ENCODE measurements around the gene SEC22C. TPM values are rescaled to one million over a fixed set of nuclear protein-coding genes. Genes with fewer than 3 reads are reported as not detected.

SEC22C gene, protein sequence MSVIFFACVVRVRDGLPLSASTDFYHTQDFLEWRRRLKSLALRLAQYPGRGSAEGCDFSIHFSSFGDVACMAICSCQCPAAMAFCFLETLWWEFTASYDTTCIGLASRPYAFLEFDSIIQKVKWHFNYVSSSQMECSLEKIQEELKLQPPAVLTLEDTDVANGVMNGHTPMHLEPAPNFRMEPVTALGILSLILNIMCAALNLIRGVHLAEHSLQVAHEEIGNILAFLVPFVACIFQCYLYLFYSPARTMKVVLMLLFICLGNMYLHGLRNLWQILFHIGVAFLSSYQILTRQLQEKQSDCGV
- total RNA-seq, result 10 to 100 TPM; 46.7 to 51.2 TPM

DNA sequence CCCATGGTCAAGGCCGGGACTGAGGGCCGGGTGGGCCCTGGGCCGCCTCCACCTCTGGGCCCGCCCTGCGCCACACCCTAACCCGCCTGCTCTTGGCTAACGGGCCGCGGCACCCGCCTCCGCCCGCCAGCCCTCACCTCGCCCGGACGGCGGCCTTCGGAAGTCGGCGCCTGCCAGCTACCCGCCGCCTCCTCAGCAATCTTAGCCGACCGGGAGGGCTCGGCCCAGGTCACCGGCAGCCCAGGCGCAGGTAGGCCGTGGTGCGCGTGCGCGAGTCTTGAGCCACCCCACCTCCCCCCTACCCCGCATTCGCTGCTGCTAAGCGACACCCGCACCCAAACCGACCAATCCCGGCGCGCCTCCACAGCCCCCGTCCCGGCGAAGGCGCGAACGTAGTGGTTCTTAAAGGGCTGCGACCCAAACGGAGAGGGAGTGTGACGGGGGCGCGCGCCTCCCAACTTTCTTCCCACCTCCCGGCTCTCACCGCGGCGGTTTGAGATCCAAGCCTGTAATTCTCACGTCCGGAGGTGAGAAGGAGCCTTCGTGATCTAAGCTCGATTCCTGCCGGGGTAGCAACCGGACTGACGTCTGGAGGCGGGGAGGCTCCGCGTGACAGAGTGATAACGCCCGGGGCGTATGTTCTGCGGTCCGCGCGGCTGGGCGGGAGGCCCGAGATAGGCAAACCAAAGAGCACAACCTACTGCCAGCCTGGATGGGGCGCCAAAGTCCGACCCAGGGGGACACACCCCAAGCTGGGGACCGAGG lies at the start of gene SEC22C:
TSS of gene SEC22C (minus strand) at position 259 of the 765 bp plus-strand sequence. CDS start 12,921 bp downstream, outside the sequence.

DNA sequence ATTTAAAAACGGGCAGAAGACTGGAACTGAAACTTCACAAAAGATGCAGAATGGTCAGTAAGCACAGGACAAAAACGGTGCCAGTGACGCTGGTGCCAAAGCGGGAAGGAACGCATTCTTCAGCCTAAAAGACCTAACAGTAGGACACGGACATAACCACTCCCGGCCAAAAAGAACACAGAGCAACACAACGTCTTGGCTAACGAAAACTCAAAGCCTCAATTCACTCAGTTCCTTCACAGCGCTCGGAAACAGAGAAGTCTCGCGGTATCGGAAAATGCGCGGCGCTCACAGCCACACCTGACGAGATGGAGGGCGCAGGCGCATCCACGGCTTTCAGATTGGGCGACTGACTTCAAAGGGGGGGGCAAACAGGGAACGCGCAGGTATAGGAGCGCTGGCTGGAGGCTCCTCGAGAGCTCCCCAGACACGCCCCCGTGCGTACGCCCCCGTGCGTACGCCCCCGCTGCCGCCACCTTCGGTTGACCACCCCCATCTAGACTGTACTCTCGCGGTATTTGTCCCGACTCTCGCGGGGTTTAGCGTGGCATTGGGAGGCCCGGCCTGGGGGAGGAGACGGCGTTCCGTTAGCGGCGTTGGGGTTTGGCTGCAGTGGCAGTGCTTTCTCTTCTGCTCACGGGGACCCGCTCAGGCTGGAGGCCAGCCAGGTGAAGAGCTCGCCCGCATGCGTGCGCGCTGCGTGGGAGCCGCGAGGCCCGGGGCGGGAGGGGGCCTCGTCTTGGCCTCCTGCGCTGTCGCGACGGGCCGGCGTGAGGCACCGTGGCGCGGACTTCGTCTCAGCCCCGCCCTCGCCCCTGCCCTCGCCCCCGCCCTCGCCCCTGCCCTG lies 18.6 kb upstream of the SEC22C start, which contains the start of gene NKTR:
TSS of gene NKTR (plus strand) at position 576 of the 847 bp plus-strand sequence. CDS start 321 bp downstream, outside the sequence.

DNA sequence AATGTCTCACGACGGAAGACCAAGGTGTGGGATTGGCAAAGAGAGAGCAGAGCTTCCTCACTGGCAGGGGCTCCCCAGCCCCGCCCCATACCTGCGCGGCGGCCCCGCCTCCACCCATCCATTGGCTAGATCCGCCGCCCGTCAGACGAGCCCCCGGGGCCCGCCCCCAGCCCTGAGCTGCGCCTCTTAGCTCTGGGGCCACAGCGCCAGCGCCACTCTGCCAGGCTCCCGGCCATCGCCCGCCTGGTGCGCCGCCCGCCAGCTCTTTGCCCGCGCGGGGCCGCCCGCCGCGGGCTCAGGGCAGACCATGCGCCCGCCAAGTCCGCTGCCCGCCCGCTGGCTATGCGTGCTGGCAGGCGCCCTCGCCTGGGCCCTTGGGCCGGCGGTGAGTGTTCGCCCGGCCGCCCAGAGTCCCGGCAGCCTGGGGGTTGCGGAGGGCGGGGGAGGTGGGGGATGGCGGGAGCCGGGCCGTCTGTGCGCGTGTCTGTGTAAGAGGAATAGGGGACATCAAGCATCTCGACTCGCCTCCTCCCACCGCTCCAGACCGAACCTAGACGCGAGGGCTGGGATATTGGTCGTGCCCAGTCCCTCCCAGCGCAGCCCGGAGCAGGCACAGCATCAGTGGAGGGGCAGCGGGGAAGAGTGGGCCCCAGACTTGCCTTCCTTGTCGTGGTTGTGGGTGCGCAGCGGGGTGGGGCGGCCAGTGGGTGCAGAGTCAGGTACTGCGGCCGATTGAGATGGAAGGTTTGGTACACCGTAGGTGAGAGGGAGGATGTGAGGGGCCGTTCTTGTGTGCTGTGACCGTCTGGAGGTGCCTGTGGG lies 79.1 kb downstream of the SEC22C start, which contains the start of gene VIPR1:
TSS of gene VIPR1 (plus strand) at position 215 of the 822 bp plus-strand sequence. CDS start at position 308, 93 bp downstream.

Other genes with a start within 250 kb of the SEC22C start
- not detected for gene LYZL4, start 171.4 kb downstream of the SEC22C start, total RNA-seq
- gene VIPR1, start 79.3 kb downstream of the SEC22C start, total RNA-seq, result 10 to 100 TPM; 39.4 to 48.3 TPM
- 10 to 100 TPM; 57.8 to 60.7 TPM for gene SS18L2, start 8.9 kb upstream of the SEC22C start, total RNA-seq
- 100 to 1,000 TPM; 116 to 120 TPM for gene NKTR, start 18.7 kb upstream of the SEC22C start, total RNA-seq
- 1 to 10 TPM in 1 of 2 experiments, under 1 TPM in 1; 0.75 to 1.1 TPM for gene ZBTB47, start 71.7 kb upstream of the SEC22C start, total RNA-seq
- gene KLHL40, start 103.6 kb upstream of the SEC22C start, total RNA-seq, result not detected
- gene HHATL, start 120.8 kb upstream of the SEC22C start, total RNA-seq, result not detected
- under 1 TPM; 0.28 to 0.46 TPM for gene CCDC13, start 191.3 kb upstream of the SEC22C start, total RNA-seq
- 10 to 100 TPM; 43.7 TPM for gene HIGD1A, start 222.5 kb upstream of the SEC22C start, total RNA-seq
- under 1 TPM; 0.14 to 0.15 TPM for gene ACKR2, start 227.5 kb upstream of the SEC22C start, total RNA-seq

All from activated naive CD4-positive, alpha-beta T cell treated with anti-CD3 and anti-CD28 coated beads, Interleukin-2, amount 10 ng/mL, durations not matched to agents 5 hours and 36 hours (primary cell).